Activated CD8-positive, alpha-beta T cell treated with anti-CD3 and anti-CD28 coated beads for 36 hours (primary cell): ENCODE data around the gene CALCOCO1. TPM values are rescaled to one million over a fixed set of nuclear protein-coding genes. Genes with fewer than 3 reads are reported as not detected.

Experiments
- ATAC-seq: fragments of 200-7000 bp; cut with Tn5 transposase; one replicate; pipeline ENCODE4 v1.10.0; 2021; ENCODE audit warnings: mild to moderate bottlenecking, moderate library complexity
- CTCF ChIA-PET: fragments of 350-600 bp; sonication (Branson Sonifier 250); formaldehyde crosslinking; loops from one replicate; lab custom pipeline; 2021; ENCODE audit warnings: antibody characterized with exemption; lab: Charles Lee
- POLR2A ChIA-PET: fragments of 350-600 bp; sonication (Branson Sonifier 250); formaldehyde crosslinking; loops from one replicate; lab custom pipeline; 2021; ENCODE audit warnings: antibody characterized with exemption; lab: Charles Lee
- DNase-seq: peaks from one replicate; pipeline ENCODE4 v3.0.0-alpha.2; 2020
- H3K27ac Mint-ChIP-seq: one replicate; pipeline ENCODE4 v1.8.0; 2021; ENCODE audit warnings: mild to moderate bottlenecking, mixed read lengths
- H3K27me3 Mint-ChIP-seq: one replicate; pipeline ENCODE4 v1.8.0; 2021; ENCODE audit warnings: mixed read lengths
- H3K36me3 Mint-ChIP-seq: one replicate; pipeline ENCODE4 v1.8.0; 2021; ENCODE audit warnings: low read depth, mixed read lengths
- H3K4me1 Mint-ChIP-seq: one replicate; pipeline ENCODE4 v1.8.0; 2021; ENCODE audit warnings: low read depth, mixed read lengths
- H3K4me3 Mint-ChIP-seq: one replicate; pipeline ENCODE4 v1.8.0; 2021; ENCODE audit warnings: mild to moderate bottlenecking, moderate library complexity, mixed read lengths
- H3K9me3 Mint-ChIP-seq: one replicate; pipeline ENCODE4 v1.8.0; 2021; ENCODE audit warnings: mixed read lengths
- CTCF ChIP-seq: fragments of 200-600 bp; IDR thresholded peaks from one replicate; pipeline ENCODE4 v1.8.0; 2022; ENCODE audit warnings: antibody characterized with exemption, mild to moderate bottlenecking
- intact Hi-C: fragments of 100-400 bp; cut with micrococcal nuclease; formaldehyde crosslinking; loops from one replicate; pipeline ENCODE4 v1.10.0; 2022
- total RNA-seq, 2 experiments: library from RNA; stranded (reverse); gene quantifications; one replicate each; pipeline ENCODE4 v1.2.3, GENCODE V29; 2021

The CALCOCO1 gene
- total RNA-seq, 2 experiments from 2014 or later = 15.5 to 16.2 TPM

- no peaks in the 10 kb centered on the region for H3K36me3 Mint-ChIP-seq
- H3K4me1 Mint-ChIP-seq = peaks cover 27% of the 10 kb centered on the region
- DNase-seq (no peak), ATAC-seq (no peak)
- intact Hi-C loops = no loop called here
- no peak for TF ChIP-seq CTCF
- POLR2A ChIA-PET = interaction anchor here (0.7 kb wide), 1 partner anchor 47 kb away, joined by 4 read pairs; no protein-coding TSS in a partner anchor
- no peaks in the 10 kb centered on the region for H3K9me3 Mint-ChIP-seq
- H3K27ac Mint-ChIP-seq = no peak overlapping the region
- CTCF ChIA-PET = interaction anchor here (18.9 kb wide), 1 partner anchor 46 kb away, joined by 361 read pairs; no protein-coding TSS in a partner anchor
- peaks cover 77% of the 10 kb centered on the region for H3K27me3 Mint-ChIP-seq
- no peak overlapping the region for H3K4me3 Mint-ChIP-seq
These were observed 30.5 kb downstream of the CALCOCO1 start for GRCh38 chr12:53696655-53697331.

GRCh38 chr12:53696285-53696654, 31.0 kb downstream of the CALCOCO1 start:
- ChIA-PET POLR2A (no interaction called here), CTCF (interaction anchor here (18.9 kb wide), 1 partner anchor 47 kb away, joined by 361 read pairs; no protein-coding TSS in a partner anchor)
- intact Hi-C loops = no loop called here
- Mint-ChIP-seq H3K9me3 (no peaks in the 10 kb centered on the region), H3K27ac (no peak overlapping the region), H3K4me3 (no peak overlapping the region), H3K4me1 (peaks cover 27% of the 10 kb centered on the region), H3K27me3 (peaks cover 75% of the 10 kb centered on the region), H3K36me3 (no peaks in the 10 kb centered on the region)
- ATAC-seq = no peak
- no peak for DNase-seq
- no peak for TF ChIP-seq CTCF

- ATAC-seq (peak; percentile 85), DNase-seq (peak; percentile 59)
- ChIA-PET POLR2A (interaction anchor here (2.2 kb wide), 1 partner anchor 19 kb away, joined by 10 read pairs; the partner anchor contains the start of gene ATP5MC2), CTCF (interaction anchor here (1.3 to 18.9 kb wide), 5 partner anchors 11 to 152 kb away, joined by 3 to 361 read pairs (median 7); no protein-coding TSS in a partner anchor)
- Mint-ChIP-seq H3K36me3 (no peaks in the 10 kb centered on the region), H3K27ac (no peak overlapping the region), H3K9me3 (no peaks in the 10 kb centered on the region), H3K27me3 (peaks cover 72% of the 10 kb centered on the region), H3K4me1 (peaks cover 27% of the 10 kb centered on the region), H3K4me3 (peak overlapping the region; percentile 58)
- intact Hi-C loops = no loop called here
- TF ChIP-seq CTCF = peak; percentile 23
These were observed 31.8 kb downstream of the CALCOCO1 start for GRCh38 chr12:53695152-53696145.

GRCh38 chr12:53694756-53695151, 32.5 kb downstream of the CALCOCO1 start:
- Mint-ChIP-seq H3K9me3 (no peaks in the 10 kb centered on the region), H3K4me3 (peak overlapping the region; percentile 58), H3K27me3 (peaks cover 66% of the 10 kb centered on the region), H3K36me3 (no peaks in the 10 kb centered on the region), H3K4me1 (peaks cover 27% of the 10 kb centered on the region), H3K27ac (no peak overlapping the region)
- ChIA-PET POLR2A (interaction anchor here (2.2 kb wide), 1 partner anchor 19 kb away, joined by 10 read pairs; the partner anchor contains the start of gene ATP5MC2), CTCF (interaction anchor here (1.3 to 18.9 kb wide), 5 partner anchors 10 to 151 kb away, joined by 3 to 361 read pairs (median 7); no protein-coding TSS in a partner anchor)
- intact Hi-C loops = no loop called here
- TF ChIP-seq CTCF = no peak
- no peak for DNase-seq
- ATAC-seq = no peak
